HuH-7.5 (cell line): ENCODE data around the gene FAM25A.

Experiments used
- DNase-seq: peaks from one replicate; pipeline ENCODE4 v3.0.0; 2011; ENCODE audit warnings: low spot score

The FAM25A gene

DNA sequence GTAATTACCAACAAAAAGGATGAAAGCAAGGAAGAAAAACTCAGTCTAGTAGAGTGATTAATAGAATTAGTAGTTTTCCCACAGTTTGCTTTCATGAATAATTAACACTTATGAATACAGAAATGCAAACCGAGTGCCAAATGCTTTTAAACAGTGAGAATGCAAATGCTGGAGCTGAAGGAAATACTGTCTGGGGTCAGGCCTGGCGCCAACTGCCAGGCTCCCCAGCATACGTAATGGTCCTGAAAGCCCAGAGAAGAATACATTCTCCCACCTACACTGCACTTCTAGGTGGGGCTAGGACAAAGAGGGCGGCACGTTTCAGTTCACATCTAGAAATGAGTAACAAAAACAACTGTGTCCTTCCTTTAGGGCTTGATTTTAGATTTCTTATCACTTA lies 44.6 kb downstream of the FAM25A start:
- no peak for DNase-seq

DNA sequence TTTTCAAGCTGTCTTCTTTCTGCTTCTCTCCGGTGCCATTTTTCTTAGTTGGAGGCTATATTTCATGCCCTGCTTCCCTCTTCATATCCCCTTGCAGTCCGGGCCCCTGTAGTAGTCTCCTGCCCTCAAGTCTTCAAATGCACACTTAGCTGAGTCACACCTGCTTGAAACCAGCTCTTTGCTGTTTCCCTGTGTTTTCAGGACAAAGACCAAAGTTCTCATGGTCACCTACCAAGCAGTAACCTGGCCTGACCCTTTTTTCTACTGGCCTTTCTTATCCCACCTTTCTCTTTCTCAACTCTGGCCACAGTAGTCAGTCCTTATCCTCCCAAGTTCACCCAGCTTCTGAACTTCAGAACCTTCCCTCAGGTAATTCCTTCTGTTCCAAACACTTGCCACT lies 46.1 kb downstream of the FAM25A start:
- DNase-seq, result no peak

- DNase-seq, result no peak
These were observed 46.8 kb downstream of the FAM25A start for GRCh38 chr10:87066865-87067264.

DNA sequence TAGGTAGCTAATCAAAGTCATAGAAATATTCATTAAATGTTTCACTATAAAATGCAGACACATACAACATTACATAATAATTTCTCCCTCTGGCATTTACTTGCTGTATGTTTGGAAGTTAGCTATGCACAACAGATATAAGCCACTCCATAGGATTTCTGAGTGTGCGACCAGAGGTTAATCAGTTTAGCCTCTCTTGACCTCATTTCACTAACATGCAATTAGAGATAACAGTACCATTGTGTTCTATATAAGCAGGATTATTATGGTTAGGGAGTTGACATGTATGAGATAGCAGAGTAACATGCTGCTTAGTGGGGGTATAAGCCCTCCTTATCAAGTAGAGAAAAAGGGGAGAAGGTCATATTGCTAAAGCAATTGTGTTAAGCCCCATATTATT lies 48.2 kb downstream of the FAM25A start:
- no peak for DNase-seq

- no peak for DNase-seq
These were observed 52.4 kb downstream of the FAM25A start for GRCh38 chr10:87072449-87072848.
